ENCODE data around the gene RPS14.

The RPS14 gene

DNA sequence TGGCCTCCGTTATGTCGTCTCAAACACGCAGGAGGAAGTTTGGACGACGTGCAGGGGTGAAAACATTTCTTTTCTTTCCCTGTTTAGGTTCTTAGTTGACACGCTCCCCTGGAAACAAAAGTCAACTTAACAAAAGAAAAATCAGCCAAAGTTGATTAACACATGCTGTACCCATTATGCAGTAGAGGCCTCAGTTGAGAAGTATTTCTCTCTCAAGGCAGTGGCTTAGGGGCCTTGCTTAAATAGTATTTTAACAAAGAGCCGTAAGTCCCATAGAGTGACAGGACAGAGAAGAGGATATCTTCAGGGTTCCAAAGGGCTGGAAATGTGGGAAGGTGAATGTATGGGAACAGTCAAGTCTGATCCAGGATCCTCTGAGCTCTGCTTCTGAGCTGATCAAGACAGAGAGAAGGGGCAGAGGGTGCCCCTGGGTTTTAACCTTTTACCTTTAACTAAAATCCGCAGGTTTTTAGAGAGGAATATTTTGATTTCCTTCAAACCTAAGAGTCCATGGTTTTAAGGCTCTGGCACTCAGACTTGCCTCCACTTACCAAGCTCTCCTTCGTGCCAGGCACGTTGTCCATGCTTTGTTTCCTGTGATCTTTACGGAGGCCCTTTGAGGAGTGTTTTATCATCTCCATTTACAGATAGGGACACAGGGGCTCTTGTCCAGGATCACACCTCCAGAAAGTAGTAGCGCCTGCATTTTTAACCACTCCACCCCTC is 36.2 kb downstream of the RPS14 start:
- DNase-seq (ENCODE audit: low read depth in 2 of 2): no peak

- no peak for DNase-seq (ENCODE audit: low read depth in 2 of 2)
Observed at GRCh38 chr5:150412319-150413175, 37.0 kb downstream of the RPS14 start, which contains the start of gene CD74. Gene CD74, minus strand, starts transcription at chr5:150412910. Its CDS starts 161 bp downstream, at chr5:150412749.

GRCh38 chr5:150411245-150411979 is 38.1 kb downstream of the RPS14 start:
- DNase-seq (ENCODE audit: low read depth in 2 of 2): no peak

- DNase-seq (ENCODE audit: low read depth in 2 of 2): peak; percentile 17 to 18
Observed at GRCh38 chr5:150410524-150411244, 38.9 kb downstream of the RPS14 start.

- peak; percentile 46 to 47 for DNase-seq (ENCODE audit: low read depth in 2 of 2)
Observed at GRCh38 chr5:150409638-150410523, 39.7 kb downstream of the RPS14 start.

DNA sequence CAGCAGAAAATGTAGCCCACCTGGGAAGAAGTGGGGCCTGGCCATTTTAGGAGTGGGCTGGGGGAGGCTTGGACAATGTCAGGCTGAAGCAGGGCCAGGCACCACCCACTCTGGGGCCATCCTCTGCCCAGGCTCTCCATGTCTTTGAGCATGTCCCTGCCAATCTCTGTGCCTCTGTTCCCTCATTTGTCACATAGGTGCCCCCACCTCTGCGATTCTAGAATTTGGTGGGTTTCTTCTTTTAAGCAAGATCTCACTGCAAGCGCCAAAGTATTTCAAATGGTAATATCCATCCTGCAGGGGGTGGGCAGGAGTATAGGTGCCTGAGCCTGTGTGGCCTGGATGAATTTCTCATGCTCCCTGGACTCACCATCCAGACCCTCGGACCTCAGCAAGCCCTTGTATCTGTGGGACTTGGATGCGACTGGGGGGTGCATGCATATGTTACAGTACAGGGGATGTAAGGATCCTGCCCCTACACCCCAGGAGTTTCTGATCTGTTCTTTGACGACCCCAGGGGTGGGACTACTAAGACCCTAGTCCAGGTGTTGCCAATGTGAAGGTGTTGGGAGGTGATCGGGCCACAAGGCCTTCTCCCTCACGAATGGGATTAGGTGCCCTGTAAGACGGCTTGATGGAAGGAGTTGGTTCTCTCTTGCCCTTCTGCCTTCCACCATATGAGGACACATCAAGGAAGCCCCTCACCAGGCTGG is 41.2 kb downstream of the RPS14 start:
- no peak for DNase-seq (ENCODE audit: low read depth in 2 of 2)

- no peak for DNase-seq (ENCODE audit: low read depth in 2 of 2)
Observed at GRCh38 chr5:150407096-150407720, 42.3 kb downstream of the RPS14 start.

DNA sequence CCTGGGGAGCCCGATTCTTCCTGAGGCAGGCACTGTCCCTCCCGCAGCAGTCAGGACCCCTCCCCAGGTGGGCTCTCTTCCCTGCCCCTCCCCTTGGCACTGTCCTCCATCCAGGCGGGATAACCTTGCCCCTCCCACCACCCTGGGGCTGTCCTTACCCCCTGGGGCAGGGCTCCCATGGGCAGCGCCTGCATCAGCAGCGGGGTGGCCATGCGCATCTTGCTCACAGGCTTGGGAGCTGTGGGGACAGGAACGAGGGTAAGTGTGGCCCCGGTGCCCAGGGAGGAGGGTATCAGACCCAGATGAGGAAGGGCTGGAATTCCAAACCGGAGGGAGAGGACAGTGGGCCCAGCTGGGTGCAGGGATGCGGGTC is 42.8 kb downstream of the RPS14 start:
- DNase-seq (ENCODE audit: low read depth in 2 of 2): no peak

DNA sequence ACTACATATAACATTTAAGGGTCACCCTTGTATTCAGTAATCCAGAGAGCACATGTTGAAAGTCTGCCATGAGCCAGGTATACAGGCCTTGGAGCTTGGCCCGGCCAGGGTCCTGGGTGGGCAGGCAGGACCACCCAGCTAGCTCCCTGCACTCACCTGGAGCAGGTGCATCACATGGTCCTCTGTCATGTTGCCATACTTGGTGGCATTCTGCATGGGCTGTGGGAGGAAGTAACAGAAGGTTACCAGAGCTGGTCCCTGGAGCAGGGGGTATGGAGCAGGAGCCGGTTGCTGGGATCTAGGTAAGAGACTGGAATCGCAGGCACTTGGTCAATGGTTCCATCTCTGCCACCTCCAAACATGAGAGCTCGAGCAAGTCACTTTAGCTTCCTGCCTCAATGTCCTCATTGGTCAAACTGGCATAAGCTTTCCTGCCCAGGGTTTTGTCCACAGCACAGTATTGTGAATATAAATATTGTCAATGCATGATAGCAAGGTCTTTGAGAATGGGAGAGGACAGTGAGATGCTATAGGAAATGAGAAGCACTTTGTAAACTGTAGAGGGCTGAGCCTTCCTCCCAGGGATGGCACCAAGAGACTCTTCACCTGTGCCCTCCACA is 43.3 kb downstream of the RPS14 start:
- no peak for DNase-seq (ENCODE audit: low read depth in 2 of 2)

DNA sequence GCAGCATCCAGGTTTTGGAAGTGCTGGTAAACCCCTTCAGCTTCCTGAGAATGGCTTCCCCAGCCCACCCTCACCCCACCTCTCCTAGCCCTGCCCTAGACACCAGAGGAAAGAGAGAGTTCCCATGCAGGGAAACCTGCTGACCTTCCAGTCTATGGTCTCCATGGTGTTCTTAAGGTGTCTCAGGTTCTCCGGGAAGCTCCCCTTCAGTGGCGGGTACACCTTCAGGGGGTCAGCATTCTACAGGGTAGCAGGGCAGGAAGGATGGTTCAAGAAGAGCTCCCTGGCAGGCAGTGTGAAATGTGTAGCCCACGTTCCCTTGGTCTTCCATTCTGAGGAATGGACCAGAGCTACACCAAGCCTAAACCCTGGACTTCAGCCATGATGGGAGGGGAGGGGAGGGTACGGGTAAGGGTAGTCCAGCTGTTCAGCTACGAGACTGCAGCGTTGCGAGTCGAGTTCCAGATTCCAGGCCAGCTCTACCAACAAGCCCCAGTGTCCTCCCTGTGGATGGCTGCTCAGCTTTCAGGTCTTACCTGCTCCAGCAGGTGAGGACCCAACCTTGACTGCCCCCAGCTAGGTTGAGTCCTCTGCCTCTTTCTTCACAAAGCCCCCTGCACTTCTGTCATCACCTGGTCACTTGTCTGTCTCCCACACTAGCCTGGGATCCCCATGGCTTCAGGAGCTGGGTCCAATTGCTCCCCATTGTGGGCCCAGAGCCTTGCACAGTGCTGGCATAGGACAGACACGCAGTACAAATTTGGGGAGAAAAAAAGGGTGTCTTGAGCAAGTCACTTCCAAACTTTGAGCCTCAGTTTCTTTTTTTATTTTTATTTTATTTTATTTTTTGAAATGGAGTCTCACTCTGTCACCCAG is 44.4 kb downstream of the RPS14 start:
- no peak for DNase-seq (ENCODE audit: low read depth in 2 of 2)

DNA sequence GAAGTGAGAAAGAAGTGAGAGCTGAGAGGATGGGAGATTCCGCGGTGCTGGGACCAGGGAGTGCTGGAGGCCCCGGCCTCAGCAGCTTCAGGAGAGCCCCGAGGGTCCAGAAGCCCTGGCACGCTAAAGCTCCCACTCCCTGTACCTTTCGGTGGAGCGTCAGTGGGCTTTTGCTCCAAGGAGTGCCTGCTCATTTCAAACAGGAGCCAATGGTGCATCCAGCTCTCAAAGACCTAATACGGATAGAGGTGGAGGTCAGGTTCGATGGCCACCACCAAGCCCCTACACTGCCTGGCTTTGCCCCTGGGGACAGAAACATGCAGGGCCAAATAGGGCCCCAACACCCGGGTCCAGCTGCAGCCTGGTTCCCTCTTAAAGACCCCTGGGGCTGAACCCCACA is 45.0 kb downstream of the RPS14 start:
- DNase-seq (ENCODE audit: low read depth in 2 of 2): no peak

GRCh38 chr5:150404121-150404520 is 45.4 kb downstream of the RPS14 start:
- DNase-seq (ENCODE audit: low read depth in 2 of 2): no peak

GRCh38 chr5:150402901-150403342 is 46.6 kb downstream of the RPS14 start:
- no peak for DNase-seq (ENCODE audit: low read depth in 2 of 2)

DNA sequence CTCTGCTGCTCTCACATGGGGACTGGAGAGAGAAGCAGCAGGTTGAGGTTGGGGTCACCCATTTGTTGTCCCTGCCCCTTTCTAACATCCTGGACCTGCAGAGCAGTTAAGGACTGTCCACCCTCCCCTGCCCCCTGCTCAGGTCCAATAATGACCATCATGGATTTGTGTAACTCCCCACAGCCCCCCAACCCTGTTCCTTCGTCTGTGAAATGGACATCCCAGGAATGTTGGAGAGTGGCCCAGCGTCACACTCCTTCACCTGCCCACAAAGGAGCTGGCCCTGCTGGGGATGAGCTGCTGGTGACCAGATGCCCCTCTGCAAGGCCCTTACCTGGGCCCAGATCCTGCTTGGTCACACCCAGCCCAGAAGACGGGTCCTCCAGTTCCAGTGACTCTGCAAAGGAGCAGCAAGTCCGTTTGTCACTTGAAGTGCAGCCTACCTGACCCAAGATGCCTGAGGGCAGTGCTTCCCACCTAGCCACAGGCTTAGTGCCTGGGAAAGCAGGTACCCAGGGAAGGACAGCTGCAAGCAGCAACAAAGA is 47.2 kb downstream of the RPS14 start:
- no peak for DNase-seq (ENCODE audit: low read depth in 2 of 2)

GRCh38 chr5:150401376-150402228 is 47.9 kb downstream of the RPS14 start:
- DNase-seq (ENCODE audit: low read depth in 2 of 2): no peak

DNA sequence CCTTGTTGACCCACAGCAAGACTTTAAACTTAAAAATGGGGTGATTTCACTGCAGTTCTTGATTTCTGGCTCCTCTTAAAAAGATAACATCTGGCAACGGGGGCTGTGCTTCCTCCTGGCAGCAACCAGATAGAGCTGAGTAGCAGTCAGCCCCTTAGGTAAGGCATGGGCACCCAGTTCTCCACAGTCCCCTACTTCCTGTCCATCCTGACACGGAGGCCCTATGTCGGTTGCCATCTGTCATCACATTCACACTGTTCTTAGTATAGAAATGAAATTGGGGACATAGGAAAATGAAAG is 48.5 kb downstream of the RPS14 start:
- DNase-seq (ENCODE audit: low read depth in 2 of 2): no peak
